ENCODE results near the gene SPTBN4.
"Not testable (repeated sequence)": the region's sequence is repeated elsewhere in the genome, so short reads cannot be mapped to it uniquely, and the experiment has no call there.

SPTBN4 gene

DNA sequence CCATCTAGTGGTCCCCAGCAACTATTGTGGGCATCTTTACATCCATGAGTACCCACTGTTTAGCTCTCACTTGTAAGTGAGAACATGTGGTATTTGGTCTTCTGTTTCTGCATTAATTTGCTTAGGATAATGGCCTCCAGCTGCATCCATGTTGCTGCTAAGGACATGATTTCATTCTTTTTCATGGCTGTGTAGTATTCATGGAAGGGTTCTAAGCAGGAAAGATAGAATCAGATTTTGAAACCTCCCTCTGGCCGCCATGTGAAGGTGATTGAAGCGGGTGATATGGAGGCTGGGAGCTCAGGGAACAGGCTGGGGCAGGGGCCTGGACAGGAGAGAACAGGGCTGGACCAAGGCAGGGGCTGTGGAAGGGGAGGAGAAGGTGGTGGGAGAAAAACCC is 154.5 kb downstream of the SPTBN4 start:
- DNase-seq (ENCODE audit: low read depth), result no peak

DNA sequence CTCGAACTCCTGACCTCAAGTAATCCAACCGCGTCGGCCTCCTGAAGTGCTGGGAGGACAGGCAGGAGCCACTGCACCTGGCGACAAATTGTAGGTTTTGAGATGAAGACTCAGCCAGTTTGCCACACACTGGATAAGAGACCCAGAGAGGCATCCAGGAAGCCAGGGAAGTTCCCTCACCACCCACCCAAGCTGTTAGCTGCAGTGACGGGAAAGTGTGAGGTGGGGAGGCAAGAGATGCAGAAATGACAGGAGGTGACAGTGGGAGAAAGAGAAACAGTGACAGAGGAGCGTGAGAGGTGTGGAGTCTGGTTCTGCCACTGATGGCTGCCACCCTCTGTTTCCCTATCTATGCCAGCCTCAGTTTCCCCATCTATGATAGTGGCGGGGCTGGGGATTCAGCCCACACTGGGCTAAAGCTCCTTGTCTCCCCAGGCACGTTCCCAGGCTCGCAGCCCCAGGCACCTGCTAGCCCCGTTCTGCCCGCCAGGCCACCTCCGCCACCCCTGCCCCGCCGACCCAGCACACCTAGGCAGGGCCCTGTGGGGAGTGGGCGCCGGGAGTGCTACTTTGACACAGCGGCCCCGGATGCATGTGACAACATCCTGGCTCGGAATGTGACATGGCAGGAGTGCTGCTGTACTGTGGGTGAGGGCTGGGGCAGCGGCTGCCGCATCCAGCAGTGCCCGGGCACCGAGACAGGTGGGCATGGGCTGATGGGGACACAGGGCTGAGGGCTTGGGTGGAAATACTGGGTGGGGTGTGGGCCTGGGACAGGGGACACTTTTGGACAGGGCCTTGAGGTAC is 155.4 kb downstream of the SPTBN4 start:
- DNase-seq (ENCODE audit: low read depth), result no peak

GRCh38 chr19:40622773-40623075 is 155.9 kb downstream of the SPTBN4 start:
- no peak for DNase-seq (ENCODE audit: low read depth)

DNA sequence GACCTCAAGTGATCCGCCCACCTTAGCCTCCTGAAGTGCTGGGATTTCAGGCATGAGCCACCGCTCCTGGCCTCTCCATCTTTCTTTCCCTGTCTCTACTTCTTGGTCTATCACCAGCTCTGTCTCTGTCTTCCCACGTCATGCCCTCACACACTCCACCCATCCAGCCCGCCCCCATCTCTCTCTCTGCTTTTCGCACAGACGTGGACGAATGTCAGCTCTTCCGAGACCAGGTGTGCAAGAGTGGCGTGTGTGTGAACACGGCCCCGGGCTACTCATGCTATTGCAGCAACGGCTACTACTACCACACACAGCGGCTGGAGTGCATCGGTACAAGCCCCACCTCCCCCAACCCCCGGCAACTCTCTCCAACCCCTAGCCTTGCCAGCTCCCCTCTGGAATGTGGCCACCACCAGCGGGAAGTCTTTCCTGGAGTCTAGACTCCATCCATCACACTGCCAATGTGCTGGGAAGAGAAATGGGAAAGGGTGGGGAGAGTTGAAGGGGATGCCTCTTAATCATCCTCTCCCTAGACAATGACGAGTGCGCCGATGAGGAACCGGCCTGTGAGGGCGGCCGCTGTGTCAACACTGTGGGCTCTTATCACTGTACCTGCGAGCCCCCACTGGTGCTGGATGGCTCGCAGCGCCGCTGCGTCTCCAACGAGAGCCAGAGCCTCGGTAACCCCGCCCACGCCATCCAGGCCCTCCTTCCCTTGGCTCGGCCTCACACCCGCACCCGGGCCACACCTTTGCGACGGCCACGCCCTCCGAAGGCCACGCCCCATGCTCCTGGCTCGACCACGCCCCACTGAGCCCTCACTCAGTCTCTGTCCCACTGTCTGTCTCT is 156.8 kb downstream of the SPTBN4 start:
- no peak for DNase-seq (ENCODE audit: low read depth)

DNA sequence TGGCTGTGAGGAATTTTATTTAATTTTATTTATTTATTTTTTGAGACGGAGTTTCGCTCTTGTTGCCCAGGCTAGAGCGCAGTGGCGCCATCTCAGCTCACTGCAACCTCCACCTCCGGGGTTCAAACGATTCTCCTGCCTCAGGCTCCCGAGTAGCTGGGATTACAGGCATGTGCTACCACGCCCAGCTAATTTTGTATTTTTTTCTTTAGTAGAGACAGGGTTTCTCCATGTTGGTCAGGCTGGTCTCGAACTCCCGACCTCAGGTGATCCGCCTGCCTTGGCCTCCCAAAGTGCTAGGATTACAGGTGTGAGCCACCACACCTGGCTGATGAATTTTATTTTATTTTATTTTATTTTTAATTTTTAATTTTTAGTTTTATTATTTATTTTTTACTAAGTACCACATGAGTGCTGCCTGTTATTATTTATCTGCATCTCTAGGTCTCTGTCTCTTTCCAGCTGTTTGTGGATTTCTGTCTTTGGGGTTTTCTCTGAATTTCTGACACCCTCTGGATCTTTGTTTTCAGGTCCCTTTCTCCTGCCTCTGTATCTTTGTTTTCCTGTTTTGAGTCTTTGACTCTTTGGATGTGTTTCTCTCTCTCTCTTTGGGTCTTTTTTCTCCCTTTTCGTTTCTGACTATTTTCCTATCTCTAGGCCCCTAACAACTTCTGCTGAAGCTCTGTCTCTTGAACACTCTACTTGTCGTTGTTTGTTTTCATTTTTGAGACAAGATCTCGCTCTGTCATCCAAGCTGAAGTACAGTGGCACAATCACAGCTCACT is 157.8 kb downstream of the SPTBN4 start:
- DNase-seq (ENCODE audit: low read depth), result not testable (repeated sequence)

GRCh38 chr19:40625406-40626120 is 158.8 kb downstream of the SPTBN4 start:
- DNase-seq (ENCODE audit: low read depth), result no peak

All from GM04504 (cell line).